ENCODE results near the gene VSNL1. TPM values are rescaled to one million over a fixed set of nuclear protein-coding genes. Genes with fewer than 3 reads are reported as not detected.

Gene VSNL1
- total RNA-seq (2013; cell fraction: nucleolus; rRNA removed): not detected in 2 replicates
- total RNA-seq (2014; rRNA removed): not detected in 2 replicates
- total RNA-seq (2014; rRNA removed; fragmentation: Illumina TruSeq; extraction: Trizol): not detected in 2 replicates
- 0.21 TPM in 1 of 2 replicates, not detected in the other for total RNA-seq (2021)
- polyA plus RNA-seq (2011; ENCODE audit: low read depth): not detected
- polyA plus RNA-seq (2011; rRNA removed): not detected in 2 replicates
- polyA plus RNA-seq (2011; cell fraction: cytosol; rRNA removed): not detected in 2 replicates
- not detected in 2 replicates for polyA plus RNA-seq (2011; cell fraction: nucleus; rRNA removed)
- polyA plus RNA-seq (2012): 0.04 TPM in 1 of 2 replicates, not detected in the other
- polyA plus RNA-seq (2014; fragmentation: Illumina TruSeq; extraction: Trizol): 0.09 and 0.21 TPM in 2 replicates
- under 1 TPM; 0.04 to 0.10 TPM for polyA plus RNA-seq (2014; fragmentation: Nextera tagmentation; extraction: Ambion mirVana)
- polyA plus RNA-seq (2014; rRNA removed): not detected in 2 replicates
- under 1 TPM; 0.15 to 0.30 TPM for polyA plus RNA-seq (2016; fragmentation: Nextera tagmentation; extraction: Ambion mirVana)
- polyA minus RNA-seq (2011; rRNA and poly(A)+ RNA removed): 1.0 TPM in 1 of 2 replicates, not detected in the other
- polyA minus RNA-seq (2011; cell fraction: cytosol; rRNA and poly(A)+ RNA removed): not detected in 2 replicates
- polyA minus RNA-seq (2011; cell fraction: nucleus; rRNA and poly(A)+ RNA removed): not detected in 2 replicates
- Bru-seq, nascent RNA: percentile 8 among the genes with signal in this experiment
- percentile 8 among the genes with signal in this experiment for BruChase-seq, experiment 1, labeled RNA remaining after a 6-hour chase
- percentile 6 among the genes with signal in this experiment for BruChase-seq, experiment 2, labeled RNA remaining after a 2-hour chase
- long read RNA-seq, experiment 1: 0 reads
- long read RNA-seq, experiment 2: 0 reads

DNA sequence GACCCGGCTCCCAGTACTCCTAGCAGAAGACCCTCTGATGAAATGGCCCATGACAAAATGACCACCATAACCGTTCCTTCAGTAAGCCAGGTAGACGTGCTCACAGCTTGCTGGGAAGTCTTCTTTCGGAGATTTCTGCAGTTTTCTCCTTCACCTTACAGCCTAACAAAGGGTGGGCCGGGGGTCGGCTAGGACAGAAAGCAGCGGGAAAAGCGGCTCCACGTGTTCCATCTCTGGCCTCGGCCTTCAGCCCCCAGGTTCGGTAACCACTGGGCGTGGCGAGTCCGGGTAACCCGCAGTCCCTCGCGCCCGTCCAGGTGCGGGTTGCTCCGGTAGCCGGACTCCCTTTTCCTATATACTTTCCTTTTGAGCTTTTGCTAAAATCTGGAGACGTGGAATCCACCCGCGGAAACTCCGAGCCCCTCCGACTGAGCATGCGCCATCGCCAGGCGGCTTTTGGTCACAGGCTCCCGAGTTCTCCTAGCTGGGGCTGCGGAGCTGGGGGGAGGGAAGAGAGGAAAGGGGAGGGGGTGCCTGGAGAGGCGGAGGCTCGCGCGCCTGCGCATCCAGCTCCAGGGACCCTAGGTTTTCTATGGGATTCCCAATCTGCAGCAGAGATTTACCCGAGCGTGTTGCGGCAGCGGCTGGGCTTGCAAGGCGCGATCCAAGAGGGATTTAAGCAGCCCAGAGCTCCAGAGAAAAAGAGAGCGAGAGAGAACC lies at the start of gene VSNL1:
Gene VSNL1 (plus strand): TSS at position 604 of the 720 bp plus-strand sequence. CDS start 51,379 bp downstream, outside the sequence.
- SMC1A ChIA-PET (ENCODE audit: uncharacterized antibody, unreplicated experiment): no interaction called here
- peaks cover 11 to 20% of the 10 kb centered on the region in 2 experiments for H3K27me3 ChIP-seq (replicated peaks in 1 of 2; ENCODE audit: control insufficient read depth in 2 of 2, insufficient read depth in 2 of 2, low read length in 1 of 2)
- 12% methylated on average over 40 of the region's 43 CpGs for WGBS (ENCODE audit: insufficient coverage, insufficient replicate concordance, low lambda C conversion rate, missing lambda C conversion rate)
- CTCF ChIA-PET: no interaction called here
- H3K27ac ChIP-seq (ENCODE audit: control insufficient read depth, insufficient read depth): no peak within 1 kb of the TSS
- H3K79me2 ChIP-seq (ENCODE audit: control insufficient read depth, insufficient read depth, low read length): no peaks in the 10 kb centered on the region
- no TSS peak for BruUV-seq (replicated peaks)
- no peak within 1 kb of the TSS for H2AFZ ChIP-seq (ENCODE audit: control insufficient read depth, low read depth, low read length)
- peak within 1 kb of the TSS; percentile 30; the same call in 1 of the 2 replicates for H3K4me2 ChIP-seq (ENCODE audit: control insufficient read depth, insufficient read depth)
- in situ Hi-C loops (cut with MboI): no loop called here
- no peaks in the 10 kb centered on the region for H3K9me3 ChIP-seq (replicated peaks; ENCODE audit: control insufficient read depth, insufficient read depth, low read length)
- peak within 1 kb of the TSS; percentile 14; the same call in 1 of the 2 replicates for H3K4me3 ChIP-seq
- H4K20me1 ChIP-seq (ENCODE audit: control insufficient read depth, insufficient read depth): no peaks in the 10 kb centered on the region
- no peak for DNase-seq (ENCODE audit: low read depth, low spot score)
- TF ChIP-seq SUZ12 (IDR thresholded peaks at IDR 0.05; ENCODE audit: unreplicated experiment) (peak; percentile 84), SREBF2 (IDR thresholded peaks at IDR 0.05; ENCODE audit: low read length) (no peak)
- TF ChIP-seq, protein P1, sequence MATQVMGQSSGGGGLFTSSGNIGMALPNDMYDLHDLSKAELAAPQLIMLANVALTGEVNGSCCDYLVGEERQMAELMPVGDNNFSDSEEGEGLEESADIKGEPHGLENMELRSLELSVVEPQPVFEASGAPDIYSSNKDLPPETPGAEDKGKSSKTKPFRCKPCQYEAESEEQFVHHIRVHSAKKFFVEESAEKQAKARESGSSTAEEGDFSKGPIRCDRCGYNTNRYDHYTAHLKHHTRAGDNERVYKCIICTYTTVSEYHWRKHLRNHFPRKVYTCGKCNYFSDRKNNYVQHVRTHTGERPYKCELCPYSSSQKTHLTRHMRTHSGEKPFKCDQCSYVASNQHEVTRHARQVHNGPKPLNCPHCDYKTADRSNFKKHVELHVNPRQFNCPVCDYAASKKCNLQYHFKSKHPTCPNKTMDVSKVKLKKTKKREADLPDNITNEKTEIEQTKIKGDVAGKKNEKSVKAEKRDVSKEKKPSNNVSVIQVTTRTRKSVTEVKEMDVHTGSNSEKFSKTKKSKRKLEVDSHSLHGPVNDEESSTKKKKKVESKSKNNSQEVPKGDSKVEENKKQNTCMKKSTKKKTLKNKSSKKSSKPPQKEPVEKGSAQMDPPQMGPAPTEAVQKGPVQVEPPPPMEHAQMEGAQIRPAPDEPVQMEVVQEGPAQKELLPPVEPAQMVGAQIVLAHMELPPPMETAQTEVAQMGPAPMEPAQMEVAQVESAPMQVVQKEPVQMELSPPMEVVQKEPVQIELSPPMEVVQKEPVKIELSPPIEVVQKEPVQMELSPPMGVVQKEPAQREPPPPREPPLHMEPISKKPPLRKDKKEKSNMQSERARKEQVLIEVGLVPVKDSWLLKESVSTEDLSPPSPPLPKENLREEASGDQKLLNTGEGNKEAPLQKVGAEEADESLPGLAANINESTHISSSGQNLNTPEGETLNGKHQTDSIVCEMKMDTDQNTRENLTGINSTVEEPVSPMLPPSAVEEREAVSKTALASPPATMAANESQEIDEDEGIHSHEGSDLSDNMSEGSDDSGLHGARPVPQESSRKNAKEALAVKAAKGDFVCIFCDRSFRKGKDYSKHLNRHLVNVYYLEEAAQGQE (IDR thresholded peaks at IDR 0.05; ENCODE audit: low read depth, low read length): no peak
- no peaks in the 10 kb centered on the region for H3K36me3 ChIP-seq (ENCODE audit: control insufficient read depth in 2 of 2, insufficient read depth in 2 of 2, low read length in 1 of 2)
- no peaks in the 10 kb centered on the region for H3K4me1 ChIP-seq (ENCODE audit: control insufficient read depth, insufficient read depth, low read length)
- H3K9ac ChIP-seq (ENCODE audit: control insufficient read depth, insufficient read depth, low read length): no peak within 1 kb of the TSS
- FAIRE-seq: no peak
- intact Hi-C loops (cut with micrococcal nuclease; ENCODE audit: unreplicated experiment): no loop called here
- ATAC-seq: no peak
- RAD21 ChIA-PET (ENCODE audit: unreplicated experiment): no interaction called here
- POLR2A ChIA-PET: no interaction called here

Measured in GM12878 (cell line).